ENCODE measurements around the gene CASKIN1. TPM values are rescaled to one million over a fixed set of nuclear protein-coding genes. Genes with fewer than 3 reads are reported as not detected.

Gene CASKIN1
- total RNA-seq, 1 experiment from 2014 or later = not detected

GRCh38 chr16:2157480-2158261, 38.7 kb downstream of the CASKIN1 start:
- DNase-seq (ENCODE audit: low read depth) = no peak

GRCh38 chr16:2156849-2157224, 39.6 kb downstream of the CASKIN1 start:
- no peak for DNase-seq (ENCODE audit: low read depth)

- peak; percentile 60 for DNase-seq (ENCODE audit: low read depth)
Measured at GRCh38 chr16:2155977-2156848, 40.2 kb downstream of the CASKIN1 start.

- DNase-seq (ENCODE audit: low read depth) = peak; percentile 100
Measured at GRCh38 chr16:2155091-2155950, 41.1 kb downstream of the CASKIN1 start, which contains the start of gene TRAF7. Gene TRAF7, plus strand, starts transcription at chr16:2155782. Its CDS starts 8,139 bp downstream, at chr16:2163921.

- DNase-seq (ENCODE audit: low read depth) = no peak
Measured at GRCh38 chr16:2154533-2155090, 41.8 kb downstream of the CASKIN1 start.

GRCh38 chr16:2152695-2153506, 43.5 kb downstream of the CASKIN1 start:
- peak; percentile 6 for DNase-seq (ENCODE audit: low read depth)

- no peak for DNase-seq (ENCODE audit: low read depth)
Measured at GRCh38 chr16:2151188-2152091, 45.0 kb downstream of the CASKIN1 start.

GRCh38 chr16:2150418-2151187, 45.8 kb downstream of the CASKIN1 start:
- DNase-seq (ENCODE audit: low read depth) = no peak

- peak; percentile 7 for DNase-seq (ENCODE audit: low read depth)
Measured at GRCh38 chr16:2149630-2150417, 46.6 kb downstream of the CASKIN1 start.

GRCh38 chr16:2148714-2149629, 47.4 kb downstream of the CASKIN1 start:
- peak; percentile 22 for DNase-seq (ENCODE audit: low read depth)

GRCh38 chr16:2147981-2148671, 48.3 kb downstream of the CASKIN1 start, which contains the start of gene RAB26:
Gene RAB26, plus strand, starts transcription at chr16:2148625. Its CDS starts 159 bp downstream, at chr16:2148784.
- peak; percentile 63 for DNase-seq (ENCODE audit: low read depth)

GRCh38 chr16:2147378-2147777, 49.0 kb downstream of the CASKIN1 start:
- DNase-seq (ENCODE audit: low read depth) = no peak

GRCh38 chr16:2145843-2146242, 50.6 kb downstream of the CASKIN1 start:
- DNase-seq (ENCODE audit: low read depth) = no peak

GRCh38 chr16:2143878-2144485, 52.4 kb downstream of the CASKIN1 start:
- no peak for DNase-seq (ENCODE audit: low read depth)
